Activated gamma-delta T cell (primary cell): Measurements from ENCODE around the gene FLVCR2.
"Not testable (repeated sequence)": the region's sequence is repeated elsewhere in the genome, so short reads cannot be mapped to it uniquely, and the experiment has no call there.

ENCODE experiments used
- DNase-seq: peaks from one replicate; lab custom pipeline; 2025; lab: John Stamatoyannopoulos, UW

The FLVCR2 gene

DNA sequence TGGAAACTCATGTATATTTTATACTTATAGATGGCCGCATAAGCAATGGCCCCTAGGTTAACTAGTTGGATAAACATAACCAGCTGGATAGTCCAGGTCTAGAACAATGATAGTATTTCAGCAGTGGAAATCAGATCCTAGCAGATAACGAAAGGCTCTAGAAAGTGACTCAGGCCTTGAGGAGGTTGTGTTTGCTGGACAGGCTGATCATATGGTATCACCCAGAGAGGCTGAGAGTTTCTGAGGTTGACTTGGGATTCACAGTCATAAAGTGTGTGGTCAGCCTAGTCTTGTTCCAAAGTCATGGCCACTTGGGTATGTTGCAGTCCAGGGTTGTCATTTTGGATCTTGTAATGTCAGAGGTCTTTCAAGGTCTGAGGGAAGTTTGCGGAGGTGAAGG lies 16.8 kb downstream of the FLVCR2 start:
- no peak for DNase-seq

DNA sequence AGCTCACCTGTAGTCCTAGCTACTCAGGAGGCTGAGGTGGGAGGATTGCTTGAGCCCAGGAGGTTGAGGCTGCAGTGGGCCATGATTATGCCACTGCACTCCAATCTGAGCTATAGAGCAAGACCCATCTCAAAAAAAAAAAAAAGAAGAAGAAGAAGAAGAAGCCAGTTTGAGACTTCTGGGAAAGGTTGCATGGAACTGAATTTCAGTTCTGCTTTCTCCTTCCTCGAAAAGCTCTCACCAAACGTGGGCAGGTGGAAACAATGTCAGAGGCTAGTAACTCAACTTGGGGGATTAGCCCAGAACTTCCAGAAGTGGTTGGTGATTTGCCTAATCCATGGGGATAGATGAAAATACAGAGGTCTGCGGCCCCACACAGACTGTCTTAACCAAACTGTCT lies 18.7 kb downstream of the FLVCR2 start:
- DNase-seq = no peak

DNA sequence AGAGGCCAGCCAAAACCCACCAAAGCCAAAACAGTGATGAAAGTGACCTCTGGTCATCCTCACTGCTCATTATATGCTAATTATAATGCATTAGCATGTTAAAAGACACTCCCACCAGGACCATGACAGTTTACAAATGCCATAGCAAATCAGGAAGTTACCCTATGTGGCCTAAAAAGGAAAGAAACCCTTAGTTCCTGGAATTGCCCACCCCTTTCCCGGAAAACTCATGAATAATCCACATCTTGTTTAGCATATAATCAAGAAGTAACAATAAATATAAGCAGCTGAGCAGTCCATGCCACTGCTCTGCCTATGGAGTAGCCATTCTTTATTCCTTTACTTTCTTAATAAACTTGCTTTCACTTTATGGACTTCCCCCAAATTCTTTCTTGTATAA lies 21.7 kb downstream of the FLVCR2 start:
- not testable (repeated sequence) for DNase-seq

DNA sequence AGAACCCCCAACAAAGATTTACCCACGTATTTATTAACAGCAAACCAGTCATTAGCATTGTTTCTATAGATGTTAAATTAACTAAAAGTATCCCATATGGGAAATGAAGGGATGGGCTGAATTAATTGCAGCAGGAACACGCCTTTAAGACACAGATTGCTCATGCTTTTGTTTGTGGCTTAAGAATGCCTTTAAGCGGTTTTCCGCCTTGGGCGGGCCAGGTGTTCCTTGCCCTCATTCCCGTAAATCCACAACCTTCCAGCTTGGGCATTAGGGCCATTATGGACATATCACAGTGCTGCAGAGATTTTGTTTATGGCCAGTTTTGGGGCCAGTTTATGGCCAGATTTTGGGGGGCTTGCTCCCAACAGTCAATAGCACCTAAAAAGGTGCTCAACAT lies 22.6 kb downstream of the FLVCR2 start:
- DNase-seq = not testable (repeated sequence)

DNA sequence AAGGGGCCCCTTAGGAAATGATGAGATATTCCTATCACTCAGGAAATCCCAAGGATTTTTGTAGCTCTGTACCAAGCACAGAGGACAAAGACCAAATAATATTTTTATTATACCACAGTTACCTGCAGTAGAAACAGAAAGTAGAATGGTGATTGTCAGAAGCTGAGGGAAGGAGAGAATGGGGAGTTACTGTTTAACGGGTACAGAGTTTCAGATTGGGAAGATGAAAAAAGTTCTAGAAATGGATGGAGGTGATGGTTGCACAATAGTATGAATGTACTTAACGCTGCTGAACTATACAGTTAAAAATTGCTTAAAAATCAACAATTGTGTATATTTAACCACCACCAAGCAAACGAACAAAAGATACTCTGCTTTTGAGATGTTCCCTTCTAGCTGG lies 24.1 kb downstream of the FLVCR2 start:
- DNase-seq = no peak

DNA sequence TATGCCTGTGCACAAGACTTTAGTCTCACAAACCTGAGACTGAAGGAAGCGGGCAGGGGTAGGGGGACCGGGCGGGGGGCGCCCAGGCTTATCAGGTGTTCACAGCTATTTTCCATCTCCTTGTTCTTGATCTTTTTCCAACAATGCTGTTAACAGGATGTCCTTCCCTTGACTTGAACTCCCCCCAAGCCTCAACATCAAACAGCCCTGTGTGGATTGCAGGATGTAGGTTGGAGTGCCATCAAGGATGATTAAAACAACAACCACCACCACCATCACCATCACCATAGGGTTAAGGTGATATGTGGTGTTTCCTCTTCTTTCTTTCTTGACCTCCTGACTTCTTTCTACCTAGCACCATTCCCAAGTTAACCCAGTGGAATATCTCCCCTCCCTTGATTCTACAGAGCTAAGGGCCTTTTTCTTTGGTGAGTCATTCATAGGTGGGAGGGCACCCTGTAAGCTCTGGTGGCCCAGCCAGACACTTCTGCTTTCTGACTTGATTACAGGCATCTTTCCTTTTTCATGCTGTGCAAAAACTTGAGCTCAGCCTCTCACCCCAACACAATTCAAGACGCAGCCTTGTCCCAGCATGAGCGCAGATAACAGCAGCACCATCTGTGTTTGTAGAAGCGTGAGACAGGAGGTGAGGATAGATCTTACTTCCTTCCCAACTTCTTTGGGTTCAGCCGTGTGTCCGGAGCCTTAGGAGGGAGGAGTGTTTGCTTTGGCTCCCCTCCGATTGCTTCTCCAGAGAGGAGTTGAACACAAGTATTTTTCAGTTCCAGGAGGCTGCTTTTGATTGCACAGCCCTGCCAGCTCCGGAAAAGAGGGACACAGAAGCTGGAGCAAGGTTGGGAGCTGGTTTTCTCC lies 26.8 kb downstream of the FLVCR2 start:
- DNase-seq = no peak

DNA sequence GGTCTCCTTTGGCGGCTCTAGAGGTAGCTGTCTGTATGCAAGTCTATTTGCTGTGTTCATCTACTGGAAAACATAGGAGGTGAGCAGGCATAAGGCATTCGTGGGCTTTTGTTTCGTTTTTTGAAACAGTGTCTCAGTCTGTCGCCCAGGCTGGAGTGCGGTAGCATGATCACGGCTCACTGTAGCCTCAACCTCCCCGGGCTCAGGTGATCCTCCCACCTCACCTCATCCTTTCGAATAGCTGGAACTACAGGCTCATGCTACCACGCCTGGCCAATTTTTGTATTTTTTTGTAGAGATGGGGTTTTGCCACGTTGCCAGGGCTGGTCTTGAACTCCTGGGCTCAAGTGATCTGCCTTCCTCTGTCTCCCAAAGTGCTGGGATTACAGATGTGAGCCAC lies 27.5 kb downstream of the FLVCR2 start:
- no peak for DNase-seq

DNA sequence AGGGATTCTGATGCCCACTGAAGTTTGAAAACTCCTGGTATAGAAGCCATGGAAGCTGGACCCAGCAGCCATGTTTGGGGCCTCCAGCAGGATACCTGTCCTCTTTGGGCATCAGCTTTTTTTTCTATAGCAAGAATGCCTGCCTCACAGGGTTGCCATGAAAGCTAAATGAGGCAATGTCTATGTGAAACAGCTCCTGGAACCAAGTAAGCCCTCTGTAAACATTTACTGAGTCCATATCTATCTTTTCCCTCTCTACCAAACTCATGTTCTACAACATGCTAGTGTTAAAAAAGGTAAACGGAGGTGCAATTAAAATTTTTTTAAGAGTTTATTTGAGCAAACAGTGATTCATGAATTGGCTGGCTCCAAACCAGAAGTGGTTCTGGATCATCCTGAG lies 28.6 kb downstream of the FLVCR2 start:
- no peak for DNase-seq

DNA sequence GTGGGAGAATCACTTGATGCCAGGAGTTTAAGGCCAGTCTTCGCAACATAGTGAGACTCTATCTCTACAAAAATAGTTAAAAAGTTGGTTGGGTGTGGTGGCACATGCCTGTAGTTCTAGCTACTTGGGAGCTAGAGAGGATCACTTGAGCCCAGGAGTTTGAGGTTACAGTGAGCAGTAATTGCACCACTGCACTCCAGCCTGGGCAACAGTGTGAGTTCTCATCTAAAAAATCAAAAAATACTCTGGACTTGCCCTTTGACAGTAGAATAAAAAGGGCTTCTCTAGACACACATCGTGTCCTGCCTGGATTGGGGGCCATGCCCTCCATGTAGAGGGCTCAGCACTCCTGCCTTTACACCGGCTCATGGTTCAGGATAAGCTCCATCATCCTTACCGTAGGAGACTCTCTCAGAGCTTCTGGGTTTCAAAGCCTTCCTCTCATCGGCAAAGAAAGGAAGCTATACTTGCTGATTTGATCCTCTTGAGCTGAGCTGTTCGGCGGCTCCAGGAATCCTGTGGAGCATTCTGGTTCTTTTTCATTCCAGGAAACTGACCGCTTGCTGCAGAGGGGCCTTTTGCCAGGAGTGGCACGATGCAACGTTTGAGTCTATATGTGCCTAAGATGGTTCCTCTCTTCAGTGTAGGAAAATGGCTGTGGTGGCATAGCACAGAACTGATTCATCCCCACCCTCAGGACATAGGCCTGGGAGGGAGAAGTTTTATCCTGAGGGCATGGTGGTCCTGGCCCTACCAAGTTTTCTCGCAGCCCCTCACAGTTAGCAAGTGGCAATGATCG lies 29.6 kb downstream of the FLVCR2 start:
- no peak for DNase-seq

DNA sequence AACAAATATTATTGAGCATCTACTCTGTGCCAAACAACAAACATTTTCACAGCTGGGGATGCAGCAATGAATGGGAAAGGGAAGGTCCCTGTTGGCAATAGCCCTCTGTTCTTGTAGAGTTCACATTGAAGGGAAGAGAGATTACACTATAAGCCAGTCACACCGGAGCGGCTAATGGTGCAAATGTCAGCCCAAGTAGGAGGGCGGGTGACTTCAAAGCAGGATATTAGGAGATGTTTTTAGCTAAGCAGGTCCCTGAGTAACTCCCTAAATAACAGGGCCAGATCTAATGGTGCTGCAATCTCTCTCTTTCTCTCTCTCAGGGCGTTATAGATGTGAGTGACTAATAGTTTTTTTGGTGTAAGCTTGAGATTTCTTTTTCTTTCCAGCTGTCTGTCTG lies 30.7 kb downstream of the FLVCR2 start:
- DNase-seq = no peak

DNA sequence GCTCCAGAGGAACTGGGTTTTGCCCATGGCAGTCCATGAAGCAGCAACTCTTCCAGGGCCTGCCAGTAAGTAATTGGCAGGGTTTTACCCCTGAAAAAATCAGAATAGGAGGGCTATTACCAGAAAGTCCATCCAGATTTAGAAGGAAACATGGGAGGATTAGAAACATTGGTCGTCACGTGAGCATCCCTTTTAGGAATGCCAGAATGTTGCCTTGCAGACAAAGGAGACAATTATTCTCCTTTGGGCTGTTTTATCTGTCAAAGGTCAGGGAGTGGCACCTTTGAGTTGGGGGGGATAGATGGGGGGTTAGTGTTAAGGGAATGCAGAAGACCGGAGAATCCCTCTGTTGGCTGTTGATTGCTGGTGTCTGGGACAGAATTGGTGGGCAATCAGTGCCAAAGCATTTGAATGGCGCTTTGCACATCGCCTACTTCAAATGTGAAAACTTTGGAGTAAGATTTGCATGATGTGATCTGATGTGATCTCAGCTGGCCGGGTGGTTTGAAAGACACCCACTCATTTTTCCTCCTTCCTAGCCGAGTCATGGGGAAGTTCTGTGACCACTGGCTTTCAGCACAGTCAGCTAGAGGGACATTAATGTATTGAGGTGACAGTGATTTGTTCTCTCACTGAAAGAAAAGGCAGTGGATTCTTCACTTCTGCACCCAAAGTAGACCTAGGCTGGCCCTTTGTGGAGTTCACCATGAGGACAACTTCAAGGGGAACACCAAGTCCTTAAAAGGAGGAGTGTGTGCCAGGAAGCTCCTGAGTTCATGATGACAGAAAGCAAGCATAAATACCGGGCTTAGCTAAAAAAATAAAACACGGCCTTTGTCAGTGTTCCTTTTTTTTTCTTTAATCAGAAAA lies 31.4 kb downstream of the FLVCR2 start:
- DNase-seq = no peak

DNA sequence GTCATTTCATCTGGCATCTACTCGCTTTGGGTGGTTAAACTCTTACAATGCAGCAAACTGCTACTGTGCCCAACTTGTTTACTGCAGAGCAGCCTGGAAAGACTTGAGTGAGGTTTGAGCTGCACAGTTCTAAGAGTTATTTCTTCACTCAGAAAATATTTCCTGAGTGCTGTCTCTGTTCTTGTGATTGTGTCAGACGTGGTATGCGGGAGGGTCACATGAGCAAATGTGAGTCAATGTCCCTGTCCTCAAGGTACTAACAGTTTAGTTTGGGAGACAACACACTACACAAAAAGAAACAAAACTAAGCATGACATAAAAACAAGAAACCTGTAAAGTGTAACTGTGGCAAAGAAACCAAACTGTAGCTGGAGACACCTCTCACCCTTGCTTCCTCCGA lies 32.4 kb downstream of the FLVCR2 start:
- no peak for DNase-seq

DNA sequence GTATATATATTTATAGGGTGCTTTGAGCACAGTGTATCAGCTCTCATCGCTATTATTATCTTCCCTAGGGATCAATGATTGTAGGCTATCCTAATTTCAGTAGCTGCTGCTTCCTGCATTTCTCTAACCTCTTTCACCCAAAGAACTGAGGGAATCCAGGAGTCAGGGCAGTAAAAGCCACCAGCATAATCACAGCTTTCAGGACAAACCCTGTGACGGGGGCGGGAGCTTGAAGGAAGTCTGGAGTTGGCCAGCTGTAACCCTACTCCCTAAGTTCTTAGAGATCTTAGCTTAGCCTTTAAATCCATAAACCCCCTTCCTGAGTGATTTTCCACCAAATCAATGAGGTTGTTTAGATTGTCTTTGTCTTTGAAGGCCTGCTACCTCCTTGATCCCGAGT lies 33.7 kb downstream of the FLVCR2 start:
- no peak for DNase-seq

DNA sequence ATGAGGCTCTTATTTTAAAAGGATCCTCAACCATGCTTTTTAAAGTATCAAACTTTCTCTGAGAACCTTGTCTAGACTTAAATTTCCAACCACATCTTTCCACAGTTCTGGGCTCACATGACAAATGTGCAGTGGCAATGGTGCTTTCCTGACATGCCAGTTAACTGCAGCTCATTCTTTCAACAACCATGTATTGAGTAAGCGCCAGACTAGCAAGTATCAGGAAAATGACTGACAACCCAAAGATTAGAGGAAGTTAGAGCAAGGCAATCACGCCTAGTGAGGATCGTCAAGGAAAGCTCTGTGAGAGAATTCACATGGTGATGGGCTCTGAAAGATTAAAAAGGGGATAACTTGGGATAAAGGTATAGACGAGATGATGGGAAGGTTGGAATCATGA lies 35.8 kb downstream of the FLVCR2 start:
- DNase-seq = no peak

DNA sequence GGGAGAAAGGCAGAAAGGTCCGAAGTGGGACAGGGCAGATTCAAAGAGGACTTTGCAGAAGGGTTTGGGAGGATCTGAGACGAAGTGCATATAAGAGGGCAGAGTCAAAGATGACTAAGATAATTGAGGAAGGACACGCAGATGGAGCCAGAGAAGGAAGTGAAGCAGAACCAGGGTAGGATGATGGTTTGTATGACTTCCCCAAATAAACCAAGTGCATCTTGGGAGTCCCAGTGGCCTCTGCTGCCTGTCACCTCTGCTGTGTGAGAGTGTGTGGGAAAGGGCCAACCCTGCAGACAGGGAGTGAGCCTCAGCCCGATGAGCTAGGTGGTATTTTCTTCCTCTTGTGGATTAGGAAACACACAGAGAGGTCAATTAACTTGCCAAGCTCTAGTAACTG lies 36.8 kb downstream of the FLVCR2 start:
- no peak for DNase-seq

DNA sequence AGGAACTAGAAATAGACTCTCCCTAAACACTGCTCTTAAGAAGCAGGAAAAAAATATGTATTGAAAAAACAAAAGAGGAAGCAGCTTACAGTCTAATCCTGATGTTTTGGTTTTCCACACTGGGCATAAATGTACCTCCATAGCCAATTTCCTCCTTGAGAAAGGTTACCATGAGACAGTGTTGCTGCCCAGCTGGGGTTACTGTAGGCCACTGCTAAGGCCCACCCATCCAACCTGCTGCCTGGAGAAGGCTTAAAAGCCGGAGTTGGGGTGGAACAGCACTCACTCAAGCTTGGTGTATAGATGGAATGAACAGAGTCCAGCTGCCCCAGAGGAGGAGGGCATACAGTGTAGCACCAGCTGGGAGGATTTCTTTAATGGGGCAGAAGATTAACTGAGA lies 41.1 kb downstream of the FLVCR2 start:
- DNase-seq = no peak

DNA sequence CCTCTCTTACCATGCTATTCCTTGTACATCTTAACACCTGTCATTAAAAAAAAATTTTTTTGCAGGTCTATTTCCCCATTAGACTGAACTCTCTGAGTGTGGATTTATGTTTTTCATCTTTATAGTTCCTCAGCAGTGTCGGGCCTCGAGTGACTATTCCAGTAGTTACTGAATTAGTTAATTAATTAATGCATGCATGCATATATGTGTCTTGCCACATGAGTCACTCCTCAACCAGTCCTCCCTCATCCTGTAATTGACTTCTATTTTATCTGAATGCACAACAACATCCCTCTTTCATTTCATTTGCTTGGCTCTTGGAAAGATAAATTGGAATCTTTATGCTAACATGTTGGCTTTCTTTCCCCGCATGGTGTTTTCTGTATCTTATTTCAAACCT lies 46.6 kb downstream of the FLVCR2 start:
- DNase-seq = no peak

DNA sequence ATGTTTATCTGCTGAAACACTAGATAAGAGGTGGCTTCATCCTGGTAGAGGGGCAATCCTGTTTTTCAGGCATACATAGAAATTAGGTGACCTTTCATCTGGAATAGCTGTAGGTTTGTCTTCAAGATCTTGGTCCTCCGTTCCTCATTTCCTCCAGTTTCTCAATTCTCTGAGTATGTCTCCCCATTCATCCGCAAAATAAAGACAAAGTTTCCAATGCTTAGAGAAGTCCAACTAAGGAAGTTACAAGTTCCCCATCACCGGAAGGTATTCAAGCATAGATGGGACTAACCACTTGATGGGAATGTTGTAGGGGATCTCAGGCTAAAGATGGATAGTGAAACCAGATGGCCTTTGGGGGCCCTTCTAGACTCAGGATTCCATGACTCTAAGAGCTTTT lies 48.0 kb downstream of the FLVCR2 start:
- no peak for DNase-seq

DNA sequence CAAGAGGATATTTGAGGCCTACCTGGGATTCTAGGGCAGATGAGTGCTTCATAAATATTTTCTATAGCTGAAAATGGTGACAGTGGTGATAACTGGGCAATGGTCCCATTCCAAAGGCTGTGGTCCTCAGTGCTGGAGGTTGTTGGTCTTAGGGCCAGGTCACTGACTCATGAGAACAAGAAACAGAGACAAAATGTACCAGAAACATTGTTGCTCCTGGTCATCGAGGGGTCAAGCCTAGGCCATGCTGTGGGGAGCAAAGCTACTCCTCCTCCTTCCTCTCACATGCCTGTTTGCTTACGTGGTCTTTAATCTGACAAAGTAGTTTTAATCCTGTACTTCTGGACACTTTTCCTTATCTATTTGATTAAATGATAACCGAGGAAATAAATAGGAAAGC lies 48.4 kb downstream of the FLVCR2 start:
- DNase-seq = no peak

DNA sequence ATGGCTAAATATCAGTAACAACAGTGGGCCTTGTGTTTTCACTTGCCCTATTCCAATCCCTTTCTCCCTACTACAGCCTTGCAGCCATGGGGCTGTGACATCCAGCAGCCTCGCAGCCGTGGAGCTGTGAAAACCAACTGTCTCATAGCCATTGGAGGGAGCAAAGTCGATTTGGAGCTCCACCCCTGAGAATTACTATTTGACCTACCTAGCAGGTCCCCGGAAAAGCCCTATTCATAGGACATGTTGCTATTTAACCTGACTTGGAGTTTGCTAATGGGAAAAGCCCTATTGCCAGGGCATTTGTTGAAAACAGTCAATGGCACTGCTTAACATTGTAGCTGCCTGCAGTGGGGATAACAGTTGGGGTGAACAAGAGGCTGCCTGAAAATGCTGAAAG lies 49.0 kb downstream of the FLVCR2 start:
- DNase-seq = no peak

DNA sequence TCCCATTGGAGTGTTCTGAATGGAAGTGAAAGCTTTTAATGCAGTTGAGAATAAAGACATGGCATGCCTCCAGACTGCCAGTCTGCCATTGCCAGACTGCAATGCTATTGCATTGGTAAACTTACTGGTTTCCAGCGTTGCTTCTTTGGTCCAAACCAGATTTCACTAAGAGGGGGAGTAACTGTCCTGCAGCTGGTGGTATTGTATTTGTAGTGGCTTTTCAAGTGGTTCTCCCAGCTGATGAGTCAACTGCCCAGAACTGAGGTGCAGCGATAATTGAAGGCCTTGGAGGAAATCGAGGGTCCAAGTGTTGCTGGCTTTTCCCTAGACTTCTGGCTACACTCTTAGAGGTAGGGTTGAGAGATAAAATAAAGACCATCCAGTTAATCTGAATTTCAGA lies 50.4 kb downstream of the FLVCR2 start:
- DNase-seq = no peak

DNA sequence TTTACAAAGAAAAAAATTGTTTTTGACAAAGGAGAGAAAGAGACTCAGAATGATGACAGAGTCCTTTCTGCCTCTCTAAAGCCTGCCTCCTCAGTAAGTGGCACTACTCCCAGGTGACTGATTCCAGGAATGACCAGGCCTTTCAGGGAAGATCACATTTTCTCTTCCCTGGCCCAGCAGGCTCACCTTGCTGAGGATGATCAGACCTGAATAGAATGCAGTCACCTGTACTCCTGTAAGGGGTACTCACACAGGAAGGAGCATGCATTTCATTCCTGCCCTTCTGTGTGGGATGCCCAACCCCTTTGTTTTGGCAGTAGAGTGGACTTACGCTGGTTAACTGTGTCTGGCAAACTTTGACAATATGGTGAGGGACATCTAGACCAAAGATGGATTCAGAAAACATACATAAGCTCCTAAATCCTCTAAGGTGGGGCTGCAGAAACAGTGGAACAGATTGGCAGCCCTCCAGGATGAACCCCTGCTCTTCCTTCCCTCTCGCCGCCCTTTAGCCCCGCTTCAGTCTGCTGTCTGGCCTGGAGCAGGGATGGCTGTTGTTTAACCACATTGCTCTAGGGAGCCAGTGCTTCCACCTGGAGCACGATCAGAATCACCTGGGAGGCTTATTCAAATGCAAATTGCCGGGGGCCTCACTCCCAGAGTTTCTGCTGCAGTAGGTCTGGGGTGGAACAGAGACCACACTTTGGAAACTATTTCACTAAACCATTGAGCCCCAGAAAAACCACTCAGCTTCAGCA lies 52.5 kb downstream of the FLVCR2 start:
- DNase-seq = no peak
